Myocyte (in vitro differentiated cells): ENCODE data around the gene CD320. TPM values are rescaled to one million over a fixed set of nuclear protein-coding genes. Genes with fewer than 3 reads are reported as not detected.

Experiments
- DNase-seq: peaks from one replicate; pipeline ENCODE4 v3.0.0-alpha.2; 2012; ENCODE audit warnings: low read depth
- total RNA-seq: library from RNA; depleted of rRNA; stranded (reverse); fragments of >200 nt; gene quantifications from 2 replicates; pipeline ENCODE4 v1.2.3, GENCODE V29; 2014

The CD320 gene
- total RNA-seq, 1 donor from 2014 or later = 94.6 TPM

DNA sequence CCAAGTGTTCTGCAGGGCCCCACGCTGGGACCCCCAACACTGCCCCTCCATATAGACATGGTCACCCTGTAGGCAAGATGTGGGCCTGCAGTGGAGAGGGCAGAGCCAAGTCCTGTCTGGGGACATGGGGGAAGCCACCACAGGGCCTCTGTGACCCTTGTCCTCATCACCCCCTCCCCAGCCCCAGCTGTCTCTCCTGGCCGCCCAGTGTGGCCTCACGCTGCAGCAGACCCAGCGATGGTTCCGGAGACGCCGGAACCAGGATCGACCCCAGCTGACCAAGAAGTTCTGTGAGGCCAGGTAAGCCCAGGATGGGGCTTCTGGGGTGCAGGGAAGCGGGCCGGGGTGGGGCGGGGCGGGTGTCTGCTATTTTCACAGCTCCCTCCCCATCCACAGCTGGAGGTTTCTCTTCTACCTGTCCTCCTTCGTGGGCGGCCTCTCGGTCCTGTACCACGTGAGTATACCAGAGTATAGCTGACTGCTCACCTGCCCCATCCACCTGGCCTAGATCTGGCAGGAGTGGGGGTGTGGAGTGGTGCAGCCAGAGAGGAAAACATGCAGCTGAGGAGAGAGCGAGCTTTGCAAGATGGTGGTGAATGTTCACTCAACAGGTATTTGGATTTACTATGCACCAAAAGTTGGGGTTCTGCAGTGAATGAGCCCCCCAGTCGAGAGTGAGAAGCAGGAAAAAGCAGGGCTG lies 52.6 kb downstream of the CD320 start:
- DNase-seq = no peak

DNA sequence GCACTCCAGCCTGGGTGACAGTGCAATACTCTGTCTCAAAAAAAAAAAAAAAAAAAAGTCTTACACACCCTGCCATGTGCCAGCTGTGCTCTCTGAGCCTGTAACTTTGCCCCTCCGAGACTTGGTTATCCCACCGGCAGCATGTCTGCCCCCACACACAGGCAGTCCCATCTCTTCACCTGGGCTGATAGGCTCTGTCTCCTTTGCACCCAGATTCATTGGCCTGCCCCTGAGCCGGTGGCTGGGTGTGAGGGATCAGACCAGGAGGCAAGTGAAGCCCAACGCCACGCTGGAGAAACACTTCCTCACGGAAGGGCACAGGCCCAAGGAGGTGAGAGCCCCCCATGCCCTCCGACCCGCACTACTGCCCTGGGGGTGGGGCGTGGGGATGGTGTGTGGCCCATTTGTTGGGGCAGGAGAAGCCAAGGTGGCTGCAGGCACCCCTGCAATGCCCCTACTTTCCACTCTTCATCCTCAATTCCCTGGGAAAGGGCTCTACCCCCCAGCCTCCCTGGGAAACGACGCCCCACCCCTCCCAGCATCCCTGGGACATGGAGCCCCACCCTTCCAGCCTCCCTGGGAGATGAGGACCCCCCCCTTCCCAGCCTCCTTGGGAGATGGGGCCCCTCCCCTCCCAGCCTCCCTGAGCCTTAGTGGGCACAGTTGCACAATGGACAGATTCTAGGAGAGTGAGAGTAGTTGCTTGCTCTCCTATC lies 53.7 kb downstream of the CD320 start:
- DNase-seq = no peak

DNA sequence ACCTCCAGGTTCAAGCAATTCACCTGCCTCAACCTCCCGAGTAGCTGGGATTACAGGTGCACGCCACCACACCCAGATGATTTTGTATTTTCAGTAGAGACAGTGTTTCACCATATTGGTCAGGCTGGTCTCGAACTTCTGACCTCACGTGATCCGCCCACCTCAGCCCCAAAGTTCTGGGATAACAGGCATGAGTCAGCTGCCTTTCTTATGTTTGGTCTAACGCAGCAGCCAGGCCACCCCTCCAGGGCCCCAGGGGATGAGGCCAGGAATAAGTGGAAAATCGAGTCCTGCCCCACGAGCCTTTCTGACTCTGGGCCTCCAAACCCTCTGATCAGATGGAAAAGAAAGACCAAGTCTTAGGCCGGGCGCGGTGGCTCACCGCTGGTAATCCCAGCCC lies 54.5 kb downstream of the CD320 start:
- DNase-seq = no peak

DNA sequence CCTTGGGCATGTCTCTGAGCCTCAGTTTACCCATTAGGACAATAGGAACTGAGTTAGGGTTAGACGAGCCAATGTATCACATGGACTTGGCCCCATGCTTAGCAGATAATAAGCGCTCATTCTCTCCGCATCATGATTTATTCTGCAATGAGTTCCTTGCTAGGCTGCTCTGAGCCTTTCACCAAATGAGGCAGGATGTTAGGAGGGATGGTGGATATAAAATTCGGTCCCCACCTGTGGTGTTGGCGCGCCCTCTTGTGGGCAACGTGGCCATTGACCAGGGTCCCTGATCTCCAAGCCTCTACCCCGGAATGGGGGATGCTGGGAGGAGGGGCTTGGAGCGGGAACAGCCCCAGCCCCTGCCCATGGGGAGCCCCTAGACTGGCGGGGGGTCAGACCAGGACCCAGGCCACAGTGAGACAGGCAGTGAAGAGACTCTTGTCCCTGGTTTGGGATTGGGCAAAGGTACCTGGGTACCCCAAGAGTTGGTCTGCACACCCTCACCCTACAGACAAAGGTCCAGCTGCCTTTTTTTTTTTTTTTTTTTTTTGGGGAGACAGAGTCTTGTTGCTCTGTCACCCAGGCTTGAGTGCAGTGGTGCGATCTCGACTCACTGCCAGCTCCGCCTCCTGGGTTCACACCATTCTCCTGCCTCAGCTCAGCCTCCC lies 55.1 kb downstream of the CD320 start:
- peak; percentile 81 for DNase-seq

Other genes with a start within 250 kb of the CD320 start
- not detected in 2 replicates for gene FBN3, start 158.8 kb downstream of the CD320 start, total RNA-seq
- 0.47 TPM in 1 of 2 replicates, not detected in the other for gene CERS4, start 99.0 kb downstream of the CD320 start, total RNA-seq
- gene NDUFA7, start 13.0 kb upstream of the CD320 start, total RNA-seq = 42.5 and 60.6 TPM in 2 replicates
- gene RPS28, start 13.1 kb upstream of the CD320 start, total RNA-seq = 184 and 191 TPM in 2 replicates
- 0.05 and 0.11 TPM in 2 replicates for gene KANK3, start 34.9 kb upstream of the CD320 start, total RNA-seq
- 0.57 TPM in 1 of 2 replicates, not detected in the other for gene ANGPTL4, start 55.8 kb upstream of the CD320 start, total RNA-seq
- 10.0 and 12.5 TPM in 2 replicates for gene RAB11B, start 82.0 kb upstream of the CD320 start, total RNA-seq
- 60.6 and 91.3 TPM in 2 replicates for gene MARCHF2, start 104.9 kb upstream of the CD320 start, total RNA-seq
- 38.5 and 43.6 TPM in 2 replicates for gene HNRNPM, start 136.6 kb upstream of the CD320 start, total RNA-seq
- gene PRAM1, start 194.3 kb upstream of the CD320 start, total RNA-seq = not detected in 2 replicates
- gene ZNF414, start 205.8 kb upstream of the CD320 start, total RNA-seq = 5.4 and 6.1 TPM in 2 replicates